ENCODE data around the gene PRKCD. TPM values are rescaled to one million over a fixed set of nuclear protein-coding genes. Genes with fewer than 3 reads are reported as not detected.

The PRKCD gene
- total RNA-seq, 1 donor from 2014 or later = 24.0 TPM

DNA sequence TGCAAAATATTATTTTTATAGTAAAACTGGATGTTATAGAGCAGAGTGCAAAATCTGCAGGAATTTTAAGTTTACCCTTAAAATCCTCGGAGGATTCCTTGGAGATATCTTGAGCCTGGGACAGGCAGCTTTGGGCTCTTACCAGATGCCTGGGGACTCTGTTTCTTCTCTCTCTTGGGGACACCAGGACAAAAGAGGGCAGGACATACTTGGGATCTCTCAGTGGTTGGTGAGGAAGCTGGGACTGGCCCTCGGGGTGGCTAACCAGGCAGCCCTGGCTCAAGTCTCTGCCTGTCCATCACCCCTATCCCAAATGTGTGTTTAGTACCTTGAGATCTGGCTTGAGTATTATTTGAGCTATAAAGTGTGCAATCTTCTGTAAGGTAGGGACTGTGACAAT, 56.2 kb downstream of the PRKCD start:
- Mint-ChIP-seq H3K36me3 (peaks cover 4% of the 10 kb centered on the region), H3K27ac (no peak overlapping the region), H3K9me3 (no peaks in the 10 kb centered on the region), H3K4me3 (no peak overlapping the region), H3K27me3 (peaks cover 11% of the 10 kb centered on the region), H3K4me1 (ENCODE audit: unreplicated experiment) (peaks cover 6% of the 10 kb centered on the region)
- no peak for DNase-seq (ENCODE audit: extremely low spot score, unreplicated experiment)
- no peak for TF ChIP-seq CTCF (conservative IDR thresholded peaks at IDR 0.05)

- no peak for TF ChIP-seq CTCF (conservative IDR thresholded peaks at IDR 0.05)
- Mint-ChIP-seq H3K4me3 (no peak overlapping the region), H3K9me3 (no peaks in the 10 kb centered on the region), H3K4me1 (ENCODE audit: unreplicated experiment) (peaks cover 6% of the 10 kb centered on the region), H3K27me3 (peaks cover 11% of the 10 kb centered on the region), H3K36me3 (peaks cover 4% of the 10 kb centered on the region), H3K27ac (no peak overlapping the region)
- DNase-seq (ENCODE audit: extremely low spot score, unreplicated experiment) = no peak
Measured at GRCh38 chr3:53218131-53218530, 57.1 kb downstream of the PRKCD start.

GRCh38 chr3:53219895-53220483, 59.0 kb downstream of the PRKCD start:
- Mint-ChIP-seq H3K27ac (peak overlapping the region; percentile 59), H3K9me3 (no peaks in the 10 kb centered on the region), H3K27me3 (peaks cover 11% of the 10 kb centered on the region), H3K36me3 (peaks cover 4% of the 10 kb centered on the region), H3K4me3 (no peak overlapping the region), H3K4me1 (ENCODE audit: unreplicated experiment) (peaks cover 6% of the 10 kb centered on the region)
- DNase-seq (ENCODE audit: extremely low spot score, unreplicated experiment) = peak; percentile 88
- TF ChIP-seq CTCF (conservative IDR thresholded peaks at IDR 0.05) = peak; percentile 97

GRCh38 chr3:53221345-53221744, 60.3 kb downstream of the PRKCD start:
- Mint-ChIP-seq H3K9me3 (no peaks in the 10 kb centered on the region), H3K4me3 (no peak overlapping the region), H3K36me3 (peaks cover 9% of the 10 kb centered on the region), H3K27me3 (peaks cover 8% of the 10 kb centered on the region), H3K4me1 (ENCODE audit: unreplicated experiment) (peaks cover 6% of the 10 kb centered on the region), H3K27ac (no peak overlapping the region)
- TF ChIP-seq CTCF (conservative IDR thresholded peaks at IDR 0.05) = no peak
- no peak for DNase-seq (ENCODE audit: extremely low spot score, unreplicated experiment)

- TF ChIP-seq CTCF (conservative IDR thresholded peaks at IDR 0.05) = no peak
- H3K27ac Mint-ChIP-seq = no peak overlapping the region
Measured at GRCh38 chr3:53221827-53222182, 60.8 kb downstream of the PRKCD start.

More at GRCh38 chr3:53221827-53222182, 60.8 kb downstream of the PRKCD start:
- no peak overlapping the region for H3K4me3 Mint-ChIP-seq
- DNase-seq (ENCODE audit: extremely low spot score, unreplicated experiment) = no peak
- peaks cover 8% of the 10 kb centered on the region for H3K27me3 Mint-ChIP-seq
- H3K4me1 Mint-ChIP-seq (ENCODE audit: unreplicated experiment) = peaks cover 6% of the 10 kb centered on the region
- H3K9me3 Mint-ChIP-seq = no peaks in the 10 kb centered on the region
- H3K36me3 Mint-ChIP-seq = peaks cover 9% of the 10 kb centered on the region

Data from type B pancreatic cell (in vitro differentiated cells).